Measurements from ENCODE around the gene P2RY6.

- TF ChIP-seq CTCF (IDR thresholded peaks at IDR 0.05) (no peak), POLR2AphosphoS5 (IDR thresholded peaks at IDR 0.05) (no peak), POLR2A (IDR thresholded peaks at IDR 0.05) (no peak), EP300 (IDR thresholded peaks at IDR 0.05) (no peak)
Measured at GRCh38 chr11:73338279-73338678, 66.1 kb downstream of the P2RY6 start.

Data from stomach (tissue), 4 donors.